AG09319 (cell line): ENCODE results near the gene SRI.

Experiments used
- DNase-seq: peaks from one replicate; pipeline ENCODE4 v3.0.0-alpha.2; 2010; ENCODE audit warnings: low read depth; ENCODE audit errors: extremely low read depth
- TF ChIP-seq, protein P1 (sequence below): IDR thresholded peaks from 2 replicates; pipeline ENCODE4 v1.5.1; 2011; ENCODE audit warnings: low read depth, mild to moderate bottlenecking, inconsistent platforms, low read length, moderate library complexity

Gene SRI

GRCh38 chr7:88156356-88156755 is 63.5 kb downstream of the SRI start:
- DNase-seq: no peak
- TF ChIP-seq, protein P1, sequence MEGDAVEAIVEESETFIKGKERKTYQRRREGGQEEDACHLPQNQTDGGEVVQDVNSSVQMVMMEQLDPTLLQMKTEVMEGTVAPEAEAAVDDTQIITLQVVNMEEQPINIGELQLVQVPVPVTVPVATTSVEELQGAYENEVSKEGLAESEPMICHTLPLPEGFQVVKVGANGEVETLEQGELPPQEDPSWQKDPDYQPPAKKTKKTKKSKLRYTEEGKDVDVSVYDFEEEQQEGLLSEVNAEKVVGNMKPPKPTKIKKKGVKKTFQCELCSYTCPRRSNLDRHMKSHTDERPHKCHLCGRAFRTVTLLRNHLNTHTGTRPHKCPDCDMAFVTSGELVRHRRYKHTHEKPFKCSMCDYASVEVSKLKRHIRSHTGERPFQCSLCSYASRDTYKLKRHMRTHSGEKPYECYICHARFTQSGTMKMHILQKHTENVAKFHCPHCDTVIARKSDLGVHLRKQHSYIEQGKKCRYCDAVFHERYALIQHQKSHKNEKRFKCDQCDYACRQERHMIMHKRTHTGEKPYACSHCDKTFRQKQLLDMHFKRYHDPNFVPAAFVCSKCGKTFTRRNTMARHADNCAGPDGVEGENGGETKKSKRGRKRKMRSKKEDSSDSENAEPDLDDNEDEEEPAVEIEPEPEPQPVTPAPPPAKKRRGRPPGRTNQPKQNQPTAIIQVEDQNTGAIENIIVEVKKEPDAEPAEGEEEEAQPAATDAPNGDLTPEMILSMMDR: no peak

DNA sequence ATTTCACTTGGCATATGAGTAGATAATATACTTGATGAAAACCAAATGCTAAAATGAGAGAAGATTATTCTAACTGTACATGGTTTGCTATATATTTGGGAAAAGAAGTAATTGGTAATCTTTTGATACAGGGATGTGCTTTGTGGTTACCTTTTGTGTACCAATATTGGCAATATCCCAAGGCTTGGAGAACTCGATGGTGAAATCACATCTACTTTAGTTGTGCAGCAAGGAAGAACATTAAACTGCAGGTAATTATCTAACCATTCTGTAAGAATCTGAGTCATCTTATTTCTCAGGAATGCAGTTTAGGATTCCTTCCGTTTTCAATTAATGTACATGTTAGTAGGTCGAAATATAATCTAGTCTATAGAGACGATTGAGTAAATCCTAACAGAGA is 64.1 kb downstream of the SRI start:
- TF ChIP-seq, protein P1: no peak
- DNase-seq: no peak
